Gastroesophageal sphincter (tissue), 3 donors: ENCODE results near the gene SLC1A6.

Experiments used
- CTCF ChIP-seq, 4 experiments: fragments of 200-600 bp in 2 of 4; fragments of 450-650 bp in 2 of 4; sonication (generic) in 1 of 4; IDR thresholded peaks; one replicate each; pipeline ENCODE4 v1.5.1; 2017 to 2019; ENCODE audit warnings: antibody characterized with exemption in 4 of 4, mild to moderate bottlenecking in 2 of 4, moderate library complexity in 2 of 4
- POLR2A ChIP-seq, 2 donors: fragments of 450-650 bp; IDR thresholded peaks; one replicate each; pipeline ENCODE4 v1.6.1; 2017; ENCODE audit warnings: antibody characterized with exemption in 2 of 2, mild to moderate bottlenecking in 2 of 2, moderate library complexity in 1 of 2
- POLR2AphosphoS5 ChIP-seq: sonication (generic); formaldehyde crosslinking; IDR thresholded peaks from one replicate; pipeline ENCODE4 v1.6.1; 2017; ENCODE audit warnings: antibody characterized with exemption

DNA sequence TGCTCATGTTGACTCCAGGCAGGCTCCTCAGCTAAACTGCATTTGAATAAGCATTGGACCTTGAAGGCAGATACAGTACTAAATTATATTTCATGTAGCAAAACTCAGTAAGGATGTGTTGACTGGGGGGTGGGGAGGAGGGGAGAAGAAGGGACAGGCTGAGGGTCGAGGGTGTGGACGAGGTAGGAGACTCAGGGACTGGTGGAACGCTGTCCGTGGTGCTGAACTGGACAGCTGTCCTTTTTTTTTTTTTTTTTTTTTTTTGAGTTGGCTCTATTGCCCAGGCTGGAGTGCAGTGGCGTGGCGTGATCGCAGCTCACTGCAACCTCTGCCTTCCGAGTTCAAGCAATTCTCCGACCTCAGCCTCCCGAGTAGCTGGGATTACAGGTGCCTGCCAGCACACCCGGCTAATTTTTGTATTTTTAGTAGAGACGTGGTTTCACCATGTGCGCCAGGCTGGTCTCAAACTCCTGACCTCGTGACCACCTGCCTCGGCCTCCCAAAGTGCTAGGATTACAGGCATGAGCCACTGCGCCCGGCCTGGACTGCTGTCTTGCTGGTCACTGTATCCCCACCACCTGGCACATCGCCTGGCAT lies 36.4 kb upstream of the SLC1A6 start:
- TF ChIP-seq POLR2AphosphoS5 (no peak), CTCF (IDR thresholded peaks at IDR 0.05) (no peak), POLR2A (IDR thresholded peaks at IDR 0.05) (no peak)
